Osteoblast (primary cell): ENCODE data around the gene KCNC3. TPM values are rescaled to one million over a fixed set of nuclear protein-coding genes. Genes with fewer than 3 reads are reported as not detected.

Source experiments
- DNase-seq: peaks from one replicate; pipeline ENCODE4 v3.0.0; 2011; ENCODE audit warnings: low spot score, mixed read lengths; ENCODE audit not compliant: insufficient read length; ENCODE audit errors: missing footprints
- H2AFZ ChIP-seq: 2 replicates; pipeline ENCODE4 v1.6.0; 2011; ENCODE audit warnings: mild to moderate bottlenecking, low read length
- H3K27ac ChIP-seq: 2 replicates; pipeline ENCODE4 v1.5.1; 2011; ENCODE audit warnings: mild to moderate bottlenecking, low read depth, low read length, moderate library complexity
- H3K27me3 ChIP-seq: 2 replicates; pipeline ENCODE4 v1.6.0; 2012; ENCODE audit warnings: mild to moderate bottlenecking, control low read depth, inconsistent platforms, low read length, moderate library complexity; ENCODE audit not compliant: insufficient read depth
- H3K36me3 ChIP-seq: 2 replicates; pipeline ENCODE4 v1.5.1; 2011; ENCODE audit warnings: mild to moderate bottlenecking, low read length, control low read depth, moderate library complexity; ENCODE audit not compliant: insufficient read depth
- H3K4me1 ChIP-seq: 2 replicates; pipeline ENCODE4 v1.5.1; 2011; ENCODE audit warnings: mild to moderate bottlenecking, low read length, control low read depth, moderate library complexity; ENCODE audit not compliant: insufficient read depth
- H3K4me2 ChIP-seq: 2 replicates; pipeline ENCODE4 v1.6.0; 2011; ENCODE audit warnings: mild to moderate bottlenecking, low read length; ENCODE audit not compliant: insufficient read depth
- H3K4me3 ChIP-seq: fragments of 200-600 bp; sonication (generic); 3 replicates; pipeline ENCODE4 v1.5.1; 2012; ENCODE audit warnings: mild to moderate bottlenecking, low read length, inconsistent platforms; ENCODE audit not compliant: insufficient read depth
- H3K79me2 ChIP-seq: 2 replicates; pipeline ENCODE4 v1.6.0; 2012; ENCODE audit warnings: mild to moderate bottlenecking, low read length, control low read depth, inconsistent platforms; ENCODE audit not compliant: insufficient read depth
- H3K9me3 ChIP-seq: 2 replicates; pipeline ENCODE4 v1.5.1; 2011; ENCODE audit warnings: low read depth, low read length, control low read depth
- H4K20me1 ChIP-seq: 2 replicates; pipeline ENCODE4 v1.6.0; 2012; ENCODE audit warnings: mild to moderate bottlenecking, low read length, control low read depth; ENCODE audit not compliant: insufficient read depth
- CTCF ChIP-seq: IDR thresholded peaks from 2 replicates; pipeline ENCODE4 v1.5.1; 2011; ENCODE audit warnings: mild to moderate bottlenecking, low read depth, low read length, moderate library complexity; ENCODE audit errors: extremely low read depth
- total RNA-seq: library from RNA; depleted of rRNA; stranded (reverse); fragments of >200 nt; gene quantifications from 2 replicates; pipeline ENCODE4 v1.2.3, GENCODE V29; 2012

Gene KCNC3
- total RNA-seq, 1 donor: not detected

DNA sequence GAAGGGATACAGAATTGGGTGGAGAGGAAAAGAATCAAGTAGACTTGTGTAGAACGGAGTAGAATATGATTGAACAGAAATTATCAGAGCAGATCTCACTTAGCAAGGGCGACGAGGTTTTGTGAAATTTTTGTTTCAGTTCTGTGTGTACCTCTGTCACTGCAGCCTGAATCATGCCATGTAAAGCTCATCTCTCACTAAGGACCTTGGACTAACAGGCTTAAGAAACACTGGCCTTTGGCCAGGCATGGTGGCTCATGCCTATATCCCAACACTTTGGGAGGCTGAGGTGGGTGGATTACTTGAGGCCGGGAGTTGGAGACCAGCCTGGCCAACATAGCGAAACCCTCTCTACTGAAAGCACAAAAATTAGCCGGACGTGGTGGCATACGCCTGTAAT, 63.1 kb downstream of the KCNC3 start:
- no peaks in the 10 kb centered on the region for H3K9me3 ChIP-seq
- no peak overlapping the region for H3K27ac ChIP-seq
- TF ChIP-seq CTCF: no peak
- no peak overlapping the region for H2AFZ ChIP-seq
- no peaks in the 10 kb centered on the region for H3K4me1 ChIP-seq
- H3K79me2 ChIP-seq: no peaks in the 10 kb centered on the region
- no peaks in the 10 kb centered on the region for H3K36me3 ChIP-seq
- no peaks in the 10 kb centered on the region for H3K27me3 ChIP-seq
- no peak overlapping the region for H3K4me2 ChIP-seq
- no peaks in the 10 kb centered on the region for H4K20me1 ChIP-seq
- DNase-seq: peak; percentile 6
- H3K4me3 ChIP-seq: no peak overlapping the region

DNA sequence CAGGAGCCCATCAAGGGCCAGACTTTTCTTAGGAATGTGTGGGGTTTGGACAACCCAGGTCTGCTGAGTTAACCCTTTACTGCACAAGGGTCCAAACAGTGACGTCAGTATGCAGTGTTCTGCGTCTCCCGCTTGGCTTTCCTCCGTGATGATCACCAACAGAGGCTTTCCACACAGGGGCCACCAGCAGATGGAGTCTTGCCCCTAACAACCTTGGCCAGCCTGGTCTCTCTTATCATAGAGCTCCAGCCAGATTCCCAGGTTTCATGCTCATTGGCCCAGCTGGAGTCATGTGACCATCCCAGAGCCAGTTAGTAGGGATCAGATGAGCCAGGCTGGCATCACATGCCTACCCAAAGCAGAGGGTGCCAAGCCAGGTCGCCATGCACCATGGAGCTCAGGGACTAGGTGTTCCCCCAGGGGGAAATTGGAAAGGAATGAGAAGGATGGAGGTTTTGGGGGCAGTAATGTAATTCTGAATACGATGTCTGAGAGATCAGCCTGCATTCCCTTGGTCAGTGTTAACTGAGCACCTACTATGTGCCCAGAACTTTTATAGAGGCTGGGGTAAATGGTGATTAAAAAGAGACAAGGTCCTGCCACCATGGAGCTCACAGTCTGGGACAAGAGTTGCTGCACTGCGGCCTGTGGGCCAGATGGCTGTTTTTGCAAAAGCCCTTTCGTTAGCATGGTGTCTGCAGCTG, 64.5 kb downstream of the KCNC3 start:
- Histone ChIP-seq H3K27ac (no peak overlapping the region), H4K20me1 (no peaks in the 10 kb centered on the region), H2AFZ (no peak overlapping the region), H3K79me2 (no peaks in the 10 kb centered on the region), H3K27me3 (no peaks in the 10 kb centered on the region), H3K4me2 (no peak overlapping the region), H3K36me3 (no peaks in the 10 kb centered on the region), H3K9me3 (no peaks in the 10 kb centered on the region), H3K4me1 (no peaks in the 10 kb centered on the region), H3K4me3 (no peak overlapping the region)
- TF ChIP-seq CTCF: no peak
- DNase-seq: no peak

DNA sequence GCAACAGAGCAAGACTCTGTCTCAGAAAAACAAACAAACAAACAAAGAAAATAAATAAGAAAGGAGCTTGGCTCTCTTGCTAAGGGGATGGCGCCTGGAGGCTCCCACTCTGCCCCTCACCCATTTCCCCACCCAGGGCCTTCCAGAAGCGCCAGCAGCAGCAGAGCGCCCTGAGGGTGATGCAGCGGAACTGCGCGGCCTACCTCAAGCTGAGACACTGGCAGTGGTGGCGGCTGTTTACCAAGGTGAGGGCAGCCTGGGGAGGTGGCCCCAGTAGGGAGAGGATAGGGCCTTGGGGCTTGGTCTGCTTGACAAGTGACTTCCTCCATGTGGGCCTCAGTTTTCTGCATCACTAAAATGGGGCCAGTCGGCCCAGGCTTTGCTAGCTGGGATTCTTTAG, 66.0 kb downstream of the KCNC3 start:
- H3K79me2 ChIP-seq: no peaks in the 10 kb centered on the region
- H4K20me1 ChIP-seq: no peaks in the 10 kb centered on the region
- H3K4me3 ChIP-seq: no peak overlapping the region
- no peaks in the 10 kb centered on the region for H3K9me3 ChIP-seq
- no peak overlapping the region for H2AFZ ChIP-seq
- no peak overlapping the region for H3K4me2 ChIP-seq
- peak; percentile 18 for DNase-seq
- no peak for TF ChIP-seq CTCF
- no peaks in the 10 kb centered on the region for H3K36me3 ChIP-seq
- H3K4me1 ChIP-seq: no peaks in the 10 kb centered on the region
- H3K27me3 ChIP-seq: no peaks in the 10 kb centered on the region
- H3K27ac ChIP-seq: no peak overlapping the region

Other genes starting within 250 kb of the KCNC3 start
- not detected in 2 replicates for gene IZUMO2, start 166.1 kb downstream of the KCNC3 start, total RNA-seq
- under 0.01 TPM in 1 of 2 replicates, not detected in the other for gene MYH14, start 125.8 kb downstream of the KCNC3 start, total RNA-seq
- gene NAPSA, start 36.3 kb upstream of the KCNC3 start, total RNA-seq: under 0.01 and 0.29 TPM in 2 replicates
- gene NR1H2, start 47.1 kb upstream of the KCNC3 start, total RNA-seq: 91.1 and 113 TPM in 2 replicates
- gene POLD1, start 55.0 kb upstream of the KCNC3 start, total RNA-seq: 14.7 and 15.6 TPM in 2 replicates
- 0.36 TPM in 1 of 2 replicates, not detected in the other for gene SPIB, start 89.6 kb upstream of the KCNC3 start, total RNA-seq
- not detected in 2 replicates for gene MYBPC2, start 103.5 kb upstream of the KCNC3 start, total RNA-seq
- gene EMC10, start 147.1 kb upstream of the KCNC3 start, total RNA-seq: 47.1 and 56.5 TPM in 2 replicates
- gene GARIN5A, start 147.5 kb upstream of the KCNC3 start, total RNA-seq: 0.29 and 0.36 TPM in 2 replicates
- 19.4 and 22.8 TPM in 2 replicates for gene JOSD2, start 181.8 kb upstream of the KCNC3 start, total RNA-seq
- not detected in 2 replicates for gene ASPDH, start 184.5 kb upstream of the KCNC3 start, total RNA-seq
- gene LRRC4B, start 239.1 kb upstream of the KCNC3 start, total RNA-seq: not detected in 2 replicates